Activated CD8-positive, alpha-beta memory T cell treated with anti-CD3 and anti-CD28 coated beads, Interleukin-2, amount 50 U/mL, for 48 hours (primary cell): ENCODE results near the gene SSRP1.
"Not testable (repeated sequence)": the region's sequence is repeated elsewhere in the genome, so short reads cannot be mapped to it uniquely, and the experiment has no call there.

ENCODE experiments used
- DNase-seq: peaks from one replicate; pipeline ENCODE4 v3.0.0-alpha.2; 2020

The SSRP1 gene

GRCh38 chr11:57335343-57336110 is at the start of gene SSRP1:
Gene SSRP1 (minus strand): TSS chr11:57335892. CDS start chr11:57335121, 771 bp downstream.
- peak; percentile 91 for DNase-seq

- no peak for DNase-seq
Measured at GRCh38 chr11:57380975-57381374, 45.3 kb upstream of the SSRP1 start, which contains the start of gene PRG3. Gene PRG3 (minus strand): TSS chr11:57381150. CDS start chr11:57380708, 442 bp downstream.

- no peak for DNase-seq
Measured at GRCh38 chr11:57379732-57380131, 44.0 kb upstream of the SSRP1 start.

GRCh38 chr11:57378186-57378585 is 42.5 kb upstream of the SSRP1 start:
- DNase-seq, result no peak

DNA sequence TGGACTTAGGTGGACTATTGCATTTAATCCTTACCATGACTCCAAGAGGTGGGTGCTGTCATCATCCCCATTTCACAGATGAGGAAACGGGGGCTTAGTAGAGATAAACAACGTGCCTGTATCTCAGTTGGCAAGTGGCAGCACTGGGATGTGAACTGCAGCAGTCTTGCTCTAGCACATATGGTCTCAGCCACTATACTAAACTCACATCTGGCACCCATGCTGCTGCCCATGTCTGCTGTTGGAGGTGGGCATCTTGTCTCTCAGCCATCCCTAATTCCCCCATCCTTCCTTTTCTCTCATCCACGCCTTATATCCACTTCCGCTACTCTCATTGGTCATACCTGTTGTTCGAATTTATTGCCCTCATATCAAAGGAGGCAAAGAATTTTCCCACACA is 41.4 kb upstream of the SSRP1 start:
- DNase-seq, result no peak

DNA sequence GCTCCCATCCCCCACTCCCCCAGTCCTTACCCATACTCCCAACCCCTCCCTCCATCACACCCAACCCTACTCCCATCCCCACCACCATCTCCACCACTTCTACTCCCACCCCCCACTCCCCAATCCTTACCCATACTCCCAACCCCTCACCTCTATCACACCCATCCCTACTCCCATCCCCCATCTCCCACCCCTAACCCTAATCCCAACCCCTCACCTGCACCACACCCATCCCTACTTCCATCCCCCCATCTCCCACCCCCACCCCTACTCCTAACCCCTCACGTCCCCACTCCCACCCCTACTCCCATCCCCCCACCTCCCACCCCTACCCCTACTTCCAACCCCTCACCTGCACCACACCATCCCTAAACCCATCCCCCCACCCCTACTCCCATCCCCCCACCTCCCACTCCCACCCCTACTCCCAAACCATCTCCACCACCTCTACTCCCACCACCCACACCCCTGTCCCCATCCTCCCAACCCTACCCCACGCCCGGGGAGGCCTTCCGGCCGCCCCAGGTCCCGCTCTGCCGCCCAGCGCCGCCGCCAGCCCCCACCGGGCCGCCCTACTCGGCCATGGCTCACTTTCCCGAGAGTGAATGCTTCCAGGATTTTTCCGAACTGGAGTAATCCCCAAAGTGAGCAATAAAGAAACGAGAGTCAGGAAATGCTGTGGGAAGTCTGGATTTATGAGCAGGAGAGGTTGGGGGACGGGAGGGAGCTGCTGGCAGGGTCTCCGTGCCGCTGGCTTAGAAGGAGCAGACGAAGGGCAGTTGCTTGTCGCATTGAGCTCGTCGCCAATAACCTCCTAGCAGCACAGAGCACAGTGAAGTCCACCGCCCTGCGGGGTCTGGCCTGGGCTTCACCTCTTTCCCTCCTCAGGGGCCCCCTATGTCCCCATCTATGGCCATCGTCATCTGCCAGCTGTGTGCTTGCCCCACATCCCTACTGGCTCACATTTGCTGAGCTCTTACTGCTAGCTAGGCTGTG is 40.7 kb upstream of the SSRP1 start:
- no peak for DNase-seq

DNA sequence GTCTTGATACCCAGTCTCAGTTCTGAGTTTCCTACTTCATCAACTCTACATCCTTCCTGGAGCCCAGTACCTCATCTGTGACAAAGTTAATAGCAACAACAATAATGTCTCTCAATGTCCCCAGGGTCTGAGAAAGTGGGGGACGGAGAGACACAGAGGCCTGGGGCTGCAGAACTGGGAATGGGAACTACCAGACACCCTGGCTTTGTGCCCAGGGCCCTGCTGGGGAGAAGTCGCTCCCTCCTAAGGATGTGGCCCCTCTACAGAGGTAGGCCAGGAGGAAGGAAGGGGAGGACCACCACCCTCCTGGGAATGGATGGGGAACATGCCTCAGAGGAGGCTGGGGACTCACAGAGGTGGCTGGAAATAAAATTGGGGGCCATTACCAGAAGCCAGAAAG is 39.8 kb upstream of the SSRP1 start:
- no peak for DNase-seq

DNA sequence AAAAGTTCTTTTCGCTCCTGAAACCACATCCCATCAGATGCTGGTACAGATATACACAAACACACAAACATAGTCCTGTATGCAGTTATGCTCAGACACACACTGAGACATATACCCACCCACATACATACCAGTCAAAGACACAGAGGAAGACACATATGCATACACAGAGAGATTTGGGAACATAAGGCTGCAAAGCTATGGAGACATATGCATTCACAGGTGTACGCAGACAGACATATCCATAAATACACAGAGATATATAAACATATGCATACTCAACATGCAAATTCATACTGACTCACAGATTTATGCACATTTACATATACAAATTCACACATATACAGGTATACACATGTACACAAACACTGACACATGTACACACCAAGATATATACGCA is 39.3 kb upstream of the SSRP1 start:
- DNase-seq, result no peak

DNA sequence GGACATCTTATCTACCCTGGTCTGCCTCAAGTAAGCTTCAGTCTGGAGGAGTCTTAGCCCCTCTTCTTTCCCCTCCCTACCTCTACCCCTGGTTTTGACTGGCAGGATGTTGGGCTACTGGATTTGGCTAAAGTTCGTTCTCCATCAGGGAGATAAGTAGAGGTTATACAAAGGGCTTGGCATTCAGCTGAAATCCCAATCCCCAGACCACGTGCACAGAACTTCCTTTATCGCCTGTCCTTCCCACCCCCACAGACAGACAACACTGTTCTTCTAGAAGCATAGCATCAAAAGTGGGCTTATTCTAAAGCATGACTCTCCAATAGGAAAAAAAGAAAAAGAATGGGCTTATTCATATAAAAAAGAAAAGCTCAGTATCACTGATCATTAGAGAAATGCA is 37.5 kb upstream of the SSRP1 start:
- DNase-seq, result no peak

DNA sequence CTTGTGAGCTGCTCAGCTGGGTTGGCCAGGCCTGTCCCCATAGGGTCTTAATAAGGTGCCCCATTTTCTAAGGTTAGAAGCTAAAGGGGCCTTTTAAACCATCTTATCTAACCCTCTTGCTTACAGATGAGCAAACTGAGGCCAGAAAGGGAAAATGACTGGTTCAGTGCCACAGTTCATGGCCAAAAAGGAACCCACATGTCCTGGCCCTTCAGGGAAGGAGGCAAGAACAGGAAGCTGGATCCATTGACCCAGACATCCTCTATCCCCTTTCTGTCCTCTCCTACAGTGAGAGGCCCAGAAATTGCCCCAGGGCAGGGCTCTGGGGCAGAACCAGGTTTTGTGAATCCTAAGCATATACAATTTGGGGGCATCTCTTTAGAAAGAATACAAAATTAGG is 35.2 kb upstream of the SSRP1 start:
- DNase-seq, result no peak

DNA sequence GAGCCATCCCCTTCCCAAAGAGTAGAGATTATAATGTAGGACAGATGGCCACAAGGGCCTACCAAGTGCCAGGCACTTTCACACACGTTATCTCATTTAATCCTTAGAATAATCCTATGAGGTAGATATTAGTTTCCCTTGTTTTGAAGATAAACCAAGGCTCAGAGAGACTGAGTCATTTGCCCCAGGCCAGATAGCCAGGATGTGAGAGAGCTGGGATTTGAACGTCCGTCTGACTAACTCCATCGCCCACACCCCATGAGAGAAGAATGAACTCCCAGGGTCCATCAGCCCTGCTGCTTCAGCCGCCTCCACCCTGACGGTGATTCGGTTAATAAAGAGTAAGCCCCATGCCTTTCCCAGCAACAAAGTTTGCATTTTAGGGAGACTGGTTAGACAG is 34.6 kb upstream of the SSRP1 start:
- DNase-seq, result no peak

DNA sequence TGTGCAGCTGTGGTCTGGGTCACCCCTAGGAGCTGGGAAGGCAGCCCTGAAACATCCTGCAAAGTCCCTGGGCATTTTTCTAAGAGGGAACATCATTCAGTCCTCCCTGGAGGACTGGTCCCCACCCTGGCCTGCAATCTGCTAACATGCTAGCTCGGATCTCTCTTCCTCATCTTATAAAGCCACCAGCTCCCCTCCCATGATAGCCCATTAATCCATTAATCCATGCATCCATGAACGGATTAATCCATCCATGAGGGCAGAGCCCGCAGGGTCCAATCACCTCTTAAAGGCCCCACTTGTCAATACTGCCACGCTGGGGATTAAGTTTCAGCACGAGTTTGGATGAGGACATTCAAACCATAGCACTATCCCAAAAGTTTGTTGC is 33.1 kb upstream of the SSRP1 start:
- DNase-seq, result no peak

GRCh38 chr11:57368106-57368844 is 32.6 kb upstream of the SSRP1 start:
- no peak for DNase-seq

- no peak for DNase-seq
Measured at GRCh38 chr11:57364851-57365660, 29.4 kb upstream of the SSRP1 start.

- no peak for DNase-seq
Measured at GRCh38 chr11:57363131-57364080, 27.7 kb upstream of the SSRP1 start.

DNA sequence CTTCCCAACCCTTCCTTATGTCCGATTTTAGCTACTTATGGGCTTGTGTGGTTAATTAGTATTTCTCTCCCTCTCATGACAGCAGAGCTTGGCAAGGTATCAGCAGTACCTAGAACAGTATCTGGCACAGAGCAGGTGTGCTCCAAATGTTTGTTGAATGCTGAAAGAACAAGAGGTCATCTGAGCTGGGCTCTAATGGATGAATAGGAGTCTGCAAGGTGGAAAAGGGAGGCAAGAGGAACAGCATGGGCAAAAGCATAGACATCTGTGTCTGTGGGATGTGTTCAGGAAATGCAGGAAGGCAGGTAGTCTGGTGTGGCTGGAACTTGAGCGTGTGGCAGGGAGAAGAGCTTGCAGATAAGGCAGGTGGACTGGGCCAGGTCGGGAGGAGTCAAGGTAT is 26.2 kb upstream of the SSRP1 start:
- DNase-seq, result no peak

- not testable (repeated sequence) for DNase-seq
Measured at GRCh38 chr11:57361420-57361819, 25.7 kb upstream of the SSRP1 start.

GRCh38 chr11:57360991-57361390 is 25.3 kb upstream of the SSRP1 start:
- DNase-seq, result no peak

DNA sequence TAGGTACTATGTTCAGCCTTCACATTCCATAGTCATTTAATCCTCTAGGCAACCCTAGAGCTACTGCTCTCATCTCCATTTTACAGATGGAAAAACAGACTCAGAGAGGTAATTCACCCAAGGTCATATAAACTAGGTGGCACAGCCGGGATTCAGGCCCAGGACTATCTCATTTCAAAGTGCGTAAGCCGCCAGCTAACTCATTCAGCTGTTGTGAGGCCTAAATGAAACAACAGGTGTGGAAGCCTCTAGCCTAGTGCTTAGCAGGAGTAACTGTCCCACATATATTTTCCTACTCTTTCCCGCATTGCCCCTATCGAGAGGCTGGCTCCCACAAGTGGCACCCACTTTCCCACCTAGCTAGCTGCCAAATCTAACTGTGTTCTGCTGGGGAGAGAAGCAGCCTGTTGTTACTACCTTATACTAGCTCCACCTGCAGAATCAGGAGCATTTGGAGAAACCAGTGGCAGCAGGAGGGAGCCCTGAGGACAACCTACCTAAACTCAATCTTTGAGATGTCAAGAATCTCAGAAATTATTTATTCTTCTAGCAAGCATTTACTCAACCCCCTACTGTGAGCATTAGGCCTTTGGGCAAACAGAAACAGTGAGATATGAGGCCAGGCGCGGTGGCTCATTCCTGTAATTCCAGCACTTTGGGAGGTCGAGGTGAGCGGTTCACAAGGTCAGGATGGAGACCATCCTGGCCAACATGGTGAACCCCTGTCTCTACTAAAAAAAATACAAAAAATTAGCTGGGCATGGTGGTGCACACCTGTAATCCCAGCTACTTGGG is 24.4 kb upstream of the SSRP1 start:
- no peak for DNase-seq

- no peak for DNase-seq
Measured at GRCh38 chr11:57359396-57359795, 23.7 kb upstream of the SSRP1 start.
